GM19023 (cell line): ENCODE measurements around the gene FAM131C.

Experiments used
- ATAC-seq: cut with Tn5 transposase; IDR thresholded peaks from one replicate; pipeline ENCODE4 v1.9.1; 2021; ENCODE audit warnings: mild to moderate bottlenecking, moderate library complexity; ENCODE audit not compliant: unreplicated experiment

The FAM131C gene, protein sequence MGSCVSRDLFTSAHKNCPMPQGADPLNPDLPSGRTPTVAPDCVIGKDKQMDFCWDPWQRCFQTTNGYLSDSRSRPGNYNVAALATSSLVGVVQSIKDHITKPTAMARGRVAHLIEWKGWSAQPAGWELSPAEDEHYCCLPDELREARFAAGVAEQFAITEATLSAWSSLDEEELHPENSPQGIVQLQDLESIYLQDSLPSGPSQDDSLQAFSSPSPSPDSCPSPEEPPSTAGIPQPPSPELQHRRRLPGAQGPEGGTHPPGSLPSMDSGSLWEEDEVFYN

DNA sequence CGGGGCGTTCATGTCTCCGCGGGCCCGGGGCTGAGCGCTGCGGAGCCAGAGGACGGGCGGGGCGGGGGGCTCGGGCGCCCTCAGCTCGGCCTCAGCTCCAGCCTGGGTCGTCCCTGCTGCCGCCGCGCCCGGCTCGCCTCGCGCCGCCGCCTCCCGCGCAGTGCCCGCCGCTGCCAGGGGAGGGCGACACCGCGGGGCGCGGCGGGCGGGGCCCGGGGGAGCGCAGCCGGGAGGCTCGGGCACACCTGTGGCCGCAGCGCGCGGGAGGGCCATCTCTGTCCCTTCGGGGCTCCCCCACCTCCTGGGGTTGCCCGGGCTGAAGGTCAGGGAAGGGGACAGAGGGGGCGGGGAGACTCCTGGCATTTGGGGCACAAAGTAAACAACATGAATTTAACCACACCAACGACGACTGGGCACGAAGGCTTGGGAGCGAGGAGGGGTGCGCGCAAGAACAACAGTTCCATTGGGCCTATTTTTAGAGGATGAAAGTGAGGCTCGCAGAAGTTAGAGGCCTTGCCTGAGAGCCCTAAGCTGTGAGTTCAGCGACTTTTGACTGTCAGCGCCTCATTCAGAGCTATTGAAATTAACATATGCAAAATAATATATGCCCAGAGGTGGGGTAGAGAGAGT lies at the start of gene FAM131C:
Gene FAM131C (minus strand): TSS at position 162 of the 630 bp plus-strand sequence. CDS start 209 bp downstream, outside the sequence.
- ATAC-seq = no peak

DNA sequence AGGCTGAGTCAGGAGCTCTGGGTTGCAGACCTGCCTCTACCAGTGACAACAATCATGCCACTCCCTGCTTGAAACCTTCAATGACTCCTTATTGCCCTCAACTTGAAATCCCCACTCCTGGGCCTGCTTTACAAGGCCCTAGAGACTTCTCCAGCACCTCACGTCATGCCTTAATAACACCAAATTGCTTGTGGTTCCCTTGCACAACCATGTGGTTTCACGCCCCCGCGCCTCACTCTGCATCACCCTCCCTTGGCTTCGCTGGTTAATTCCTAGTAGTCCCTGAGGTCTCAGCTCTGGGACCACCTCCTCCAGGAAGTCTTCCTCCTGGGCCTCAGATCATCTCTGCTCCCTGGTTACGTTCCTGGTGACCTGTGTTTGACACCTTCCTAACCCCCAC lies 49.5 kb upstream of the FAM131C start:
- no peak for ATAC-seq

DNA sequence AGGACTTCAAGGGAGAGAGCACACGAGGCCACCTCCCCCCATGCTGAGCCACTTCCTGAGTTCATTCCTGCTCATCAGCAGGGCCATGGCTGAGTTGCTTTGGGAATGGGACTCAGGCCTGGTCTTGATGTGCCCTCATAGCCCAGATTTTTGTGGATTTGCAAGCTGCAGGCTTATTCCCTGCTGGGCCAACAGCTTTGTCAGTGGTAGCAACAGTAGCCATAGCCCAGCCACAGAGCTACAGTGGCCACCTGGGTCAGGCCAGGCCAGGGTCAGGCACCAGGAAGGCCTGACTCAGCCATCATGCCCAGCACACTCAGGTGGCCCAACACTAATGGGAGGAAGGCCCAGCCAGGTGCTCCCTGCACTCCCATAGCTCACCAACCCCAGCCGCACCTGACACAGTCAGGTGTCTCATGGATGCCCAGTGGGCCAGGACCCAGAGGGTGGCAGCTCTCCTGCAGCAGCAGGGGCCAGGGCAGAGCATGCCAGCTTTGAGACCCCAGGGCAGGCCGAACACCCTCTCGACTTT lies 49.0 kb upstream of the FAM131C start:
- ATAC-seq = no peak

DNA sequence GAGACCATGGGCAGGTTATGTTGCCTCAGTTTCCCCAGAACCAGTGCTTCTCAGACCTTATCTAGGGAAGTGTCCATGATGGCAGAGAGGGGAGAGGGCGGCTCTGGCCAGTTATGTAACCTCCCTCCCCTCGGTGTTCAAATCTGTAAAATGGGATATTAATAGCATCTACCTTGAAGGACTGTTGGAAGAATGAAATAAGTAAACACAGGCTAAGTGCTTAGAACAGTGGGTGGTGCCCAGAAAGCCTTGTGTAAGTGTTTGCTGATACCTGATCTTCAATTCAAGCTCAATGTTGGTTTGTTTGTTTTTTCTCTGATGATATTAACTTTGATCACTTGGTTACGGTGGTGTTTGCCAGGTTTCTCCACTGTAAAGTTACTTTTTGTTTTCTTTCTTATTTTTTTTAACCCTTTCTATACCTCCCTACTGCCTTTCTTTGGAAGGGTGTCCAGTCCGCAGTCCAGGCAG lies 47.5 kb upstream of the FAM131C start:
- no peak for ATAC-seq

DNA sequence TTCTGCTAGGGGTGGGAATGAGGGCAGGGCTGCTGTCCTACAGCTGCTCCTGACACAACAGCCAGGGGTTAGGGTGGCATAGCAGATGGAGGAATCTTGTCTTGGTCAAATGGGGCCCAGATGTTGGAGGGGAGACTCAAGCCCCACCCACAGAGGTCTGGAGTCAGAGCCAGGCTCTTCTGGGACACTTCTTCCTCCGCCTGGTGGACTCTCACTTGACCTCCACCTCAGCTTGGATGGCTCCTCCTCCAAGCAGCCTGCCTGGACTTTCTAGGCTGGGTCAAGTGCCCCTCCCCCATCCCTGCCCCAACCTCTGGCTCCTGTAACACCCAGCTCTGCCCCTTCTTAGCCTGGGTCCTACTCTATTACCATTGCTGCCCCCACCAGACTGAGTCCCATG lies 47.0 kb upstream of the FAM131C start:
- no peak for ATAC-seq

DNA sequence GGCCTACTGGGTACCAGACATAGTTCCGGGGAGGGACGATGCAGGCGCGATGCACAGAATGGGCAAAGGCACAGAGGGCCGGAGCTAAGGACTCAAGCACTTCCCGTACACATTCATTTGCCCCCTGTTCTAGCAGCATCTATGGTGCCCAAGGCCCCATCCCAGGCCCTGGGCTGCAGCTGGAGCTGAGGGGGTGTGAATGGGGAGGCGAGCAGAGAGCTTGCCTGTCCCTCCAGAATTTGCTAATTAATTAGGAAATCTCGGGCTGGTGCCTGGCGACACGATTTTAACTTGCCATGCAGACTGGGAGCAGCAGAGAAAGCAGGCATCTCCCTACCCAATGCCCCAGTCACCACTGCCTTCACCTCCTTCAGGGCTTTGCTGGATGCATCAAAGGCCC lies 46.5 kb upstream of the FAM131C start:
- ATAC-seq = no peak

DNA sequence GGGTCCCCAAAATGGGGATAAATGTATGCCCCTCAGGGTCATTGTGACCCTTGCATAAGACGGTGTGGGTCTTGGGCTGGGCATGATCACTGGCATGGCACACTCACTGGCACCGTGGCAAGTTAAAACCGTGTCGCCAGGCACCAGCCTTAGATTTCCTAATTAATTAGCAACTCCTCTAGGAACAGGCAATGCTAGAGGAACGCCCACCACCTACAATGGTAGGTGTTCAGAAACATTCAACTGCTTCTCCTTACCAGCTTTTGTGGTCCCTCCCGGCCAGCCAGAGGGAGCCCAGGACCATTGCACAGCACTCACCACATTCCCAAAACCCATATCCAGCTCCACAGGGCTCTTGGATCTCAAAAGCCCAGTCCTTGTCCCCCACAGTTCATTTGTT lies 46.1 kb upstream of the FAM131C start:
- ATAC-seq = no peak

DNA sequence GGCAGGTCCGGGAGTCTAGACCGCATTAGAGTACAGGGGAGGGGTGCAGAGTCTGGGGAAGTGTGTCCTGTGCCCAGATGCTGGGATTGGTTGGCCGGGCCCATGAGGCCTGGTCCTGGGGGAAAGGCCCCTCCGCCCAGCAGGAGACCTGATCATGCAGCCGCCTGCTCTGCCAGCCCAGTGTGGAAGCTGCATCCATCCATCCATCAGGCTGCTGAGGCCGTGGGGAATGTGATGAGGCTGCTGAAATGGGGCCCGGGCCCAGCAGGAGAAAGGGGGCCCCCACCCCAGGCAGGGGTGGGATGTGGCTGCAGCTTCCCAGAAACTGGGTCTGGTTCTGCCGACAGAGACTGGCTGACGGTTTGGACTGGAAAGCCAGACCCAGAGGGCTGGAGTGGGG lies 45.3 kb upstream of the FAM131C start:
- no peak for ATAC-seq

DNA sequence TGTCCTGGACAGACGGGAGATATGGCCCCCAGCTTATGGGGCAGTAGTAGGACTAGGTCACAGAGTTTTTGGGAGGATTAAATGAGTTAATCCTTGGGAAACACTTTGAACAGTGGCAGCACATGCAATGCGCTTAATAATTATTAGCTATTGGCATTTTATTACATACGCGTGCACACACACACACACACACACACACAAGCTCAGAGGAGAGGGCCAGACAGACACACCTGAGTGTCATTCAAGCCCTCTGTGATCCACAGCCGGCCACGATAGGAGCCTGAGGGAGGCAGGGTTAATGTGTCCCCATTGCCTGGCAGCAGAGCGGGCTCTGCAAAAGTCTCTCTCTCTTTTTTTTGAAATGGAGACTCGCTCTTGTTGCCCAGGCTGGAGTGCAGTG lies 44.5 kb upstream of the FAM131C start:
- no peak for ATAC-seq

DNA sequence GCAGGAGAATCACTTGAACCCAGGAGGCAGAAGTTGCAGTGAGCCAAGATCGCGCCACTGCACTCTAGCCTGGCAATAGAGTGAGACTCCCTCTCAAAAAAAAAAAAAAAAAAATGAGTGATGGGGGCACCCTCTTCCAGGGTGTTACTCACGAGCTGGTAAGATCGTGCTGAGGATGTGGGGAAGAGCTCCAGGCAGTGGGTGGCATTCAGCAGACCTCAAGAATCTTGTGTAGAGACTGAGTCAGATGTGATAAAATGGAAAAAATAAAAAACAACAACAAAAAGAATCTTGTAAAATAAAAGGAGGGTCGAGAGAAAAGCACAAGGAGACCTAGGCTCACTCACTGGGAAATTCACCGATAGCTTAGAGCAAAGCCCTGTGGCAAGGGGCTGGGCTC lies 43.9 kb upstream of the FAM131C start:
- ATAC-seq = no peak

DNA sequence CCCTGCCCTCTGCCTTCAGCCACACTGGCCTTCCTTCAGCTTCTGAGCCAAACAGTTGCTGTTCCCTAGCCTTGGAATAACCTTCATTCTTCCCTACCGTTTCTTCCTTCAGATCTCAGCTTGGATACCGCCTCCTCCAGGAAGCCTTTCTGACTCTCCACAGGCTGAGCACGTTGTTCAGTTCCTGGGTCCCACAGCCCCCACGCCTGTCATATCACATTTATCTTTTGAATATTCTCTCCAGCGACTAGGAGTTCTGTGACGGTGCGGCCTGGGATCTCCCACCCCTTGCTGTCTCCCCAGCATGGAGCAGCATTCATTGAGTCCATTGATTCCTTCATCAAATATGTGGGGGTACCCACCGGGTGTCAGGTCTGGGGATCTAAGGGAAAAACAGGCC lies 43.2 kb upstream of the FAM131C start:
- ATAC-seq = no peak

DNA sequence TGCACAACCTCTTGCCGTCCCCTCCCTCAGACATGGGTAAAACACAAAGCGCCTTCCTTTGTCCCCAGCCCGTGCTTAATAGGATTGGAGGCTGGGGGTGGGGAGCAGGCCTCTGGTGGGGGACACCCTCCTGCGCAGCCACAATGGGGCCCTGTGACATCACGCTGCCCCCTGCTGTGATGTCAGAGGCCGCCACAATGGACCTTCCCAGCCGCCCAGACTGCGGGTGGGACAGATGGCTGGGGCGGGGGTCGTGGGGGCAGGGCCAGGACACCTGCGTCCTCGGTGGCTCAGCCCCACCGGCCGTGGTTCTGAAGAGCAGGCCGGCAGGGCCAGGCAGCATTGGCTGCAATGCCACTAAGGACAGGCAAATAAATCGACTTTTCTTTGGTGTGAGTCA lies 42.6 kb upstream of the FAM131C start:
- ATAC-seq = no peak

DNA sequence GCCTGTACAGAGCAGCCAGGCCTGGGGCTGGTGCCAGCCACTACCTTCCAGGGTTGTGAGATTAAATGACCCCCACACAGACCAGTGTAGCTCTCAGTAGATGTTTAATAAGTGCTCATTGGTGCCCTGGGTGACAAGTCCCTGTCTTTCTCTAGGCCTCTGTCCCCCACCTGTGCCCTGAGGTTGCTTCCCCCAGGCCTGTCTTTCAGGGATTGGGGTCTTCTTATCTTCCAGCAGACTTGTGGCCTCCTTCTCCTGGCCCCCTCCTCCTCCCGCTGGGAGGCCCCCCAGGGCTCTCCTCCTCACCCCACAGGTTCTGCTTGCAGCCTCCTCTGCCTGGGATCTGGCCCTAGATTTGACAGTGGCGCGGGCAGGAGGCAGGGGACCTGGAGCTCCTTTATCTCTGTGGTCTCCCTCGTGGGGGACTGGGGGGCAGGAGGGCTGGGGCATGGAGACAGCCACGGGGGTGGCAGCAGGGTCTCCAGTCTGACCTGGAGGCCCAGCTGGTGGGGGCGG lies 42.1 kb upstream of the FAM131C start:
- no peak for ATAC-seq

DNA sequence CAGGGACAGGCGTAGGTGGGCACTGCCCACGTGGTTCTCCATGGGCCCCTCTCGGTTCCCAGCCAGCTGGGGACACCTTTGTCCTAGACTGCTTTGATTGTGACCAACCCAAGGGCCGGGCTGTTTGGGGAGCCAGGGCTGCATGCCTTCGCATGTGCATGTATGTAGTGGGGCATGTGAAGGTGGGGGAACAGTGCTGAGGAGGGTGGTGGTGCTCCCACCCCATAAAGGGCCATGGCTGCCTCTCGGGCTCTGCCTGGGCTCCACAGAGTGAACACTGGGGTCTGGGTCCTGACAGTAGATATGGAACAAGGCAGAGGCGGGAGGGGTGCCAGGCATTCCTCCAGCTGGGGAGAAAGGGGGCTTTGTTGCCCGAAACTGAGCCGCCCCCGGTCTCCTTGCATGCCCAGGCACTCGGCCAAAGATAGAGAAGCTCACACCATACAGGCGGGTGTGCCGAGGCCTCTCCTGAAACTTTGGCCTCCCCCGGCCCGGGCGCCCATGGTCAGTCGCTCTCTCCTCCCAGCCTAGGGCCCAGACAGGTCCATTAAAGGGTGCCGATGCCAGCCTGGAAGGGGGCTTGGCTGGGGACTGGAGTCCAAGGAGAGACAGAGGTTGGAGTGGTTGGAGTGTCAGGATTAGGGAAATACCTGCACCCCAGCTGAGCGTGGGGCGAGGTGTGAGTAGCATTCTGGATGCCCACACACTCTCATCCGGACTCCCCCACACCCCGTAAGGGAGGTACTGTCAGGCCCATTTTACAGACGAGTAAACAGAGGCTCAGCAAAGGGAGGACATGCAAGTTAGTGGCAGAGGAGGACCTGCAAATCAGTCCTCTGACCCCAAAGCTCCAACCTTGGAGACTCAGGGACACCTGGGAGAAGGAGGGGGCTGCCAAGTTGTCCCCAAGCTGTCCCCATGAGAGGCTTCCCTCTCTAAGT lies 41.3 kb upstream of the FAM131C start:
- ATAC-seq = no peak

DNA sequence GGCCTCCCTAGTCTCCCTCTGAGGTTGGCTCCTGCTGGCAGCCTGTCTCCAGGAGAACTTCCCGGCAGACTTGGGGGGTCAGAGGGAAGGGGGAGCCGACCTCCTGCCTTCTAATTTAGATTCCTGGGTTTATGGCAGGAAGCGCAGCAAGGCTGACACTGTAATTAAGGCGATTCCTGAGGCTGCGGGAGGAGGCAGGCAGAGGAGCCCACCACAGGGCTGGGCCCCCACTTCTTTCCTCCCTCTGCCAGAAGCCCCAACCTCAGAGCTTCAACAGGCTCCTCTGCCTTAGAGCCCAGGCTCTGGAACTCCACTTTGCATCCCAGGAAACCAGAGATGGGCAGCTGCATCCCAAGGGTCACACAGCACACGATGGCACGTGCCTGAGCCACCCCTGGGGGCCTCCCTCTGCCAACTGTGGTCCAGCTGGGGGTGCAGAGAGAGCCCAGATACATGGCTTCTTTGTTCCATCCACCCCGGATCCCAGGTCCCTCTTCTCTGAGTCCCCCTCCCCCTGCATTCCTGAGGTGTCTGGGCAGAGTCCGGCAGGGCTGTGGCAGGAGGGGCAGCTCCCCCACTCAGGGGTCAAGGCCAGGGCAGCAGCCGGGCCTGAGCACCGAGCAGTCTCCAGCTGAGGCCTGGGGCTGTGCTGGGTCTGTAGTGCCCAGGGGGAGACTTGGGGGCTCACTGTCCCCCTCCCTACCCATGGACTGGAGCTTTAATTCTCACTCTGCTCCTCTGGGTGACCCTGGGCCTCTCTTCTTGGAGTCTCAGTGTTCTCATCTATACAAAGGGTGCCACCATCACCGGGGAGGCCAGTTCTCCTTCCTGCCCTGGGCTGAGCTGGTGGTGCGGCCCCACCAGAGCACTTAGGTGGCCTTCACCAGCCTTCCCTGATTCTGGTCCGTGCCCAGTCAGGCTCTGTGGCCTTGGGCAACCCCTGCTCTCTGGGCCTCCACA lies 39.4 kb upstream of the FAM131C start:
- ATAC-seq = no peak

DNA sequence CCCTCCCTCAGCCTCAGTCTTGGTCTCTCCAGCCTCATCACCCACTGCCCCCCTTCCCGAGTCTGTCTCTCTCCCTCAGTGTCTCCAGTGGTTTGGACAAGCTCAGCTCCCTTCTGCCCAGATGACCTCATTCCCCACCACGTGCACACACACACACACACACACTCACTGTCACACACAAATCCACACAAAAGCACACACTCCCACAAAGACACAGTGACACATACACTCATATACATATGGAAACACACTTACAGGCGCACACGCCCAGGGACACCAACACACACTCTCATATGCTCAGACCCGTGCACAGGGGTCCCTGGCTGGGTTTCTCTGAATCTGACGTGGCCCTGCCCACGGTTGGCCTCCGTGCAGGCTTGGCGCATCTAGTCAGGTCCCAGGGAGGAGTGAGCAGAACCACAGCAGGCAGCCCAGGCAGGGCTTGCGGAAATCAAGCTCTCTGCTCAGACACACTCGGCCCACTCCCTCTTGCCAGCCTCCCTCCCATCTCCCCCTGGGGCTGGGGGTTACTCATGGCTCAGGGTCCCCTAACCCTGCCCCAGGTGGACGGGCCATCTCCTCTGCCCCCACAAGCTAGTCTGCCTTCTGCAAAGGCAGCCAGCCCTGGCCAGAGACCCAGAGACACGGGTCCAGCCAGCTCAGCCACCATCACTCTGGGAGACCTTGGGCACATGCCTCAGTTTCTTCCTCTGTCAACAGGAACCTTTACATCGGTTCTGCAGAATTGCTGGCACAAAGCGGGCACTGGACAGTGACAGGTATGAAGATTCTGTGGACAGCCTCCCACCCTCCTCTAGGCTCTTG lies 38.5 kb upstream of the FAM131C start:
- no peak for ATAC-seq

DNA sequence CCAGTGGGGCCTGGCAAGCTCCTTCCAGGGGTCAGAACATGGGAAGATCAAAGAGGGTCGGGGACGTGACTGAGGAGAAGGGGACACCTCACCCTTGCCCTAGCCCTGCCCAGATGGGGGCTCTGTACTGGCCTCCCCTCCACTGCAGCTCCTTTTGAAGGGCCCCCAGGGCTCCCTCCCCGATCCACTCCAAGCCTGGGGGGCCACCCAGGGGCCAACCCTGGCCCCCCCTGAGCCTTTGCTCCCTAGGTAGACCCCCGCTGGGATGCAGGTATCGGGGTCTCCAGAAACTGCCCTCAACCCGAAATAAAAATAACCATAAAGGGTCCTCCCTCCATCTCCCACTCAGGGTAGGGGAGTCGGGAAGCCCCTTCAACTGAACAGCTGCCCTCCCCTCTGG lies 37.4 kb upstream of the FAM131C start:
- no peak for ATAC-seq

DNA sequence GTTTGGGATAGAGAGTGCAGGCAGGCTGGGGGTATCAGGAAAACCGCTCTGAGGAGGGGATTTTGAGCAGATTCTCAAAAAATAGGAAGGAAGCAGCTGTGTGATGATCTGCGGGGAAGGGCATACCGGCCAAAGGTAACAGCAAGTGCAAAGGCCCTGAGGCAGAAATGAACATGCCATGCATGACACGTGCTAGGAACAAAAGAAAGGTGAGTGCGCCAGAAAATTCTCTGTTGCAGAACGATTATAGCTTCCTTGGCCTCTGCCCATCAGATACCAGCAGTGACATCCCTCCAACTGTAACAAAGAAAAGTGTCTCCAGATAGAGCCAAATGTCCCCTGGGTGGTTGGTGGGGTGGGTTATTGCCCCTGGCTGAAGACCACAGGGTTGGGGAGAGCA lies 37.0 kb upstream of the FAM131C start:
- no peak for ATAC-seq

DNA sequence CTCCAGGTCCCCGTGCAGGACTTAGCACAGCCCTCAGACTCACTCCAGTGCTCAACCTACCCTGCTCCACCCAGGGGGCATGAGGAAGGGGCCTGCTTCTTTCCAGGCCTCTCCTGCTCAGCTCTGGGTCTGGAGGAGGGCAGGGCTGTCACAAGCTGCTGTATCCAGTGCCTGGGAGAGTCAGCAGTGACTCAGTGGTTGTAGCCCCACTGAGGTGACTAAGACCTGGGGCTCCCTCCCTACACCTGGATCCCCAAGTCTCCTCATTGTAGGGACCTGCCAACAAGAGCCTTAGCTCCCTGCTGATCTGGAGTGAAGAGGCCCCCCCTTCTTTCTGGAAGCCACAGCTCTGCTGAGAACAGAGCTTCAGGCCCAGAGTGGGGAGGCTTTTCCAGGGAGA lies 36.1 kb upstream of the FAM131C start:
- no peak for ATAC-seq
